ENCODE measurements around the gene ERCC3.
"Not testable (repeated sequence)": the region's sequence is repeated elsewhere in the genome, so short reads cannot be mapped to it uniquely, and the experiment has no call there.

Gene ERCC3

DNA sequence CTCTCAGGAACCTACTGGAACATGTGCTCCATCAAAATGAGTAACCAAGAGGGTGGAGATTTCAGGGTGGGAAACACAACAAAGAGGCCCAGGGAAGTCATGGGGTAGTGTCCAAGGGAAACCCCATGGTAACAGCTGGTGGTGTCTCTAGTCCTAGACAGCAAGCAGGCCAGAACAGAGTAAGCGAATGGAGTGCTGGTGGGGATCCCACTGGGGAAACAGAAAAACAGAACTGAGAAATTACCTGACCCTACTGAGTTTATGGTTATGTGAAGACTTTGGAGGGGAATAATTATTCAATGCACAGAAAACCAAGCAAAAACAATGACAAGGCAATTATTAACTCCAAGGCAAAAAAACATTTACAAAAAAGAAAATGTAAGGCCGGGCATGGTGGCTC lies 16.9 kb downstream of the ERCC3 start:
- no peak for DNase-seq

DNA sequence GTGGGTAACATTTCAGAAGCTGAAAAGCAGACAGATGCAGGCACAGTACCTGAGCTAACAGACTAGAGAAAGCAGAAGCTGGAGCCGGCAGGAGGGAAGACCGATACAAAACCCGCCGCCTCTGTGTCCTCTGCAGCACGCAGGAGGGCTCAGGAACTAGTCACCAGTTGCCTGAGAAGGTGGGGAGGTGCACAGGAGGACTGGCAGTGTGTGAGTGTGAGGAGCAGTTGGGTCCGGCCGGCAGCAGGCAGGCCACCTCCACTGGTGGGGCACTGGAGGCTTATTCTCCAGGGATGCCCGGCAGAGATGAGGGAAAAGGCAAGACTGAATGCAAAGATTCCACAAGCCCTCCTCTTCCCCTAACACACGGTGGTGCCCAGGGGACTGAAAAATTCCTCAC lies 18.2 kb downstream of the ERCC3 start:
- no peak for DNase-seq

DNA sequence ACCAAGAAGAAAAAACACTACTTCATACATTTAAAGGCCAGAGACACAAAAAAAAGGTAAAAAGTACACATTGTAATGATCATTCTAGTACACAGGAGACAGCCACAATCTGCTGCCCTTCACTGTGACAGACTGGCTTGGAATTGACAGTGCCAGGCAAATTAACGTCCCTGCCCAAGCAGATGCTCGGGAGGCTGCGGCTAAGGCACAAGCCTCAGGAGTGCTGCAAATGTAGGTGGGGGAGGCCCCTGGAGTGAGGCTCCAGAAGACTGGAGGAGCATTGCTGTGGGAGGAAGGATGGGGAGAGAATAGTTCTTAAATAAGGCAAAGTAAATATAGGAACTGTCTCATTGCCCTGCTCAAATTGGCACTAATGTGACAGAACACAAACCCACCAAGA lies 18.6 kb downstream of the ERCC3 start:
- DNase-seq = no peak

DNA sequence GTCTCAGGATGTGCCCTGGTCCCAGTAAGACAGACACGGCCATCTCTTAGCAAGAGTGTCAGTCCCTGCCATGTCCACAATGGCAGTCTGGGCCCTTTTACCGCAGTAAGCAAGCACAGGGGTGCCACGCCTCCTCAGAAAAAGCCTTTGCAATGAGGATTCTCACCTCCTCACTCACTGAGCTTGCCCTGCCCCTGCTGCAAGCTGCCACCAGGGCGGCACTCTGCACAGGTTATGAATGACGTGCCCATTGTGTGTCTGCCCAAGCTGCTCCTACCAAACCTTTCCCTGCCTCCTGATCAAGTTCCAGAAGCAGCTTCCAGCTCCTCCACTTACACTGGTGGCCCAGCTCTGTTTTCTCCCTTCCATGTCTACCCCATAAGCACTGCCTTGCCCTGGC lies 23.3 kb downstream of the ERCC3 start:
- DNase-seq = no peak

DNA sequence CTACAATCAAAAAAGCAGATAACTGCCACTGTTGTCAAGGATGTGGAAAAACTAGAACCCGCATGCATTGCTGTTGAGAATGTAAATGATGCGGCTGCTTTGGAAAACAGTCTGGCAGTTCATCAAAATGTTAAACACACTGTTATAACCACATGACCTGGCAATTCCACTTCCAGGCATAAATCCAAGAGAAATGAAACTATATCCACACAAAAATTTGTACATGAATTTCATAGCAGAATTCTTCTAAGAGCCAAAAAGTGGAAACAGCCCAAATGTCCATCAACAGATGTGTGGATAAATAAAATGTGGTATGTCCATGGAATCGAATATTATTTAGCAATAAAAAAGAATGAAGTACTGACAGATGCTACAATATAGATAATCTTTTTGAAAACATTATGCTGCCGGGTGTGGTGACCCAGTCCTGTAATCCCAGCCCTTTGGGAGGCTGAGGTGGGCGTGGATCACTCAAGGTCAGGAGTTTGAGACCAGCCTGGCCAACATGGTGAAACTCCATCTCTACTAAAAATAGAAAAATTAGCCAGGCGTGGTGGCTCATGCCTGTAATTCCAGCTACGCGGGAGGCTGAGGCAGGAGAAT lies 32.0 kb downstream of the ERCC3 start:
- DNase-seq = no peak

DNA sequence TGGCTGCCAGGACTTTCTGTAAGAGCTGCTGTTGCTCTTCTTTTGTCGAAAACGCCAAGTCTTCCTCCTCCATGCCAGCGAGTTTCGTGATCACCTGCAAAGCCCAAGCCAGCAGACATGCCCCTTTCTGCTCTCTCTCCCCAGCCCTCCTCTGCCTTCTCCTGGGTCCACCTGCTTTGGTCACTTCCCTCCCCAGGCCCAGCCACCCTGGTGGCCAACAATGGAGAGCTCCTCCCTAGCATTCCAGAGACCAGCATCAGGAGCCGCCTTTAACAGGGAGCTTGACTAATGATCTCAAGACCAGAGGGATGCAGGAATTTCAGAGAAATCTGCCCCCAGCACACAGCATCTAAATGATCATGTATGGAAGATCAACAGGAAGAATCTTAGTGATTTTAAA lies 34.6 kb downstream of the ERCC3 start:
- DNase-seq = no peak

DNA sequence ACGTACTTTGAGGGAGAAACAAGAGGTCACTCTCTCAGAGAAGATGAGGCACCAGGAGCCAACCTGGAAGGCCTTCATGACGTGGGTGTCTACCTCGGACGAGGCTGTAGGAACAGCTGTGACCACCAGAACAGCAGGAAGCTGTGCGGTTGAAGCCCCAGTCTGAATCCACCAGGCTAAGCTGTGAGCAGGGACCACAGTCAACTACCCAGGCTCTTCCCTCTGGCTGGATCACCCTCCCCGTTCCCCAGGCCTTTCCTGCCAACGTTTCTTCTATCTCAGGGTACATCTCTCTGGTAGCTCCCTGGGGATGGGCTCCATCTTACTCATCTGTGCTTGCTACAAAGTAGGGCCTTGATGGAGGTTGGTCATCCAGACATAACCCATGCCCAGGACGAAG lies 37.1 kb downstream of the ERCC3 start:
- no peak for DNase-seq

DNA sequence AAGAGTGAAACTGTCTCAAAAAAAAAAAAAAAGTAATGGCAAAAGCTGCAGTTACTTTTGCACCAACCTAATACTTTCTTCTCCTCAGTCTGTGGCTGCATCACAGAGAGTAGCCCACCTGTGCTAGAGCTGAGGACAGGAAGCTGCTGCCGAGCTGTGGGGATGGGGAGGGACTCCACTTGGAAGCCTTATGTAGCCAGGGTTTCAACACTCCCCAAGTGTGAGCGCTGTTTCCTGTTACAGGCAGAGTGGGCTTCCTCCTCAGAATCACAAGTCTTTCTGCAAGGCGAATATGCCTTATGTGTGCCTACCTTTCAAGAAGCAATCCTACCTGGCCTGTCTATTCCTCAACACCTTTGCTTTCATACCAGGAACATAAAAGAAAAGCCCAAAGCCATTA lies 37.6 kb downstream of the ERCC3 start:
- DNase-seq = no peak

DNA sequence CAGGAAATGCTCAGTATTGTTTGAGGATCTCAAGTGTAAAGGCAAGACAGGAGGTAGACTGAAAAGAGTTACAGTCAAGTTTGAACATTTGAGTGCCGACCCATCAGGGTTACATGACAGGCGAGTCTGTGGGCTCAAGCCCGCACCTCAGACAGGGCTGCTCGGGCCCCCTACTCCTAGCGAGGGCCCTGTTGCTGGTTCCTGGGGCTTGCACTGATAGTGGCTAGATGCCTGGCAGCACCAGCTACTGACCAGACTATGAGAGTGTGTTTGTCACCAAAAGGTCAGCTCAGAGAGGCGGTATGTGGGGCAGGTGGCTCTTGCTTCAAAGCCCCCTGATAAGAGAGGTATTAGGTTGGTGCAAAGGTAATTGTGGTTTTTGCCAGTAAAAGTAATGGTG lies 38.2 kb downstream of the ERCC3 start:
- DNase-seq = no peak

DNA sequence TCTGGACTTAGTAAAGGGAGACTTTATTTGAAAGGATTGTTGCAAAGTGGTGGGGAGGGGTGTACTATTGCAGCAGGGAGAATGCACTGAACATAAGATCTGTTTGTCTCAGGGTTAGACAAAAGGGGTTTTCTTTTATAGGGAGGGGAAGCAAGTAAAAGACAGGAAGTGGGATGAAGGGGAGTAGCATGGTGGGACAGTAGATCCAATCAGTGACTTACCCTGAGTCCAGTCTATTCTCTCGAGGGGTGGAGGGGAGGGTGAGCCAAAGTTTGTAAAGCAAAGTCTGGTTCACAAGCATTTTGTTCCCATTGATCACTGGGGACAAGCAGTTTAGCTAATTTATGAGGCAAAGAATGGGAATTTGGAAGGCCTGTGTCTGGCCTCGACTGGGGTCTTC lies 38.8 kb downstream of the ERCC3 start:
- no peak for DNase-seq

DNA sequence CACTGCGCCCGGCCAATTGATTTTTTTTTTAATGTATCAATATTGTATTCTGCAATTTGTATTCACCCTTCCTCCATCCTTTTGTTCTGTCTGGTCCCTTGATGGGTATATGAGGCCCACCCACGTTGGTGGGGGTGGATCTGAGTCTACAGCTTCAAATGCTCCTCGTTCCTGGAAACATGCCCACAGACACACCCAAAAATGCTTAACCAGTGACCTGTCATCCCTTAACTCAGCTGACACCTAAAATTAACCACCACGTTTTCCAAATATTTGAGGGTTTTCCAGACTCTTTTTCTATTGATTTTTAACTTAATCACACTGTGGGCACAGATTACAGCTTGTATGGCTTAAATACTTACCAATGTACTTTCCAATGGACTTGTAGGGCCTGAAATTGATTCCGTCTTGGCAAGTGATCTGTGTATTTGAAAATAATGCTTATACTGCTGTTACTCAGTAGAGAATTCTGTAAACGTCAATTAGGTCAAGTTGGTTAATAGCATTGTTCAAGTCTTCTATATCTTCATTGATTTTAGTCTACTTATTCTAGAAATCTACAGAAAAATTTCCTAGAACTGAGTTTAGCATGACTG lies 39.5 kb downstream of the ERCC3 start:
- DNase-seq = no peak

DNA sequence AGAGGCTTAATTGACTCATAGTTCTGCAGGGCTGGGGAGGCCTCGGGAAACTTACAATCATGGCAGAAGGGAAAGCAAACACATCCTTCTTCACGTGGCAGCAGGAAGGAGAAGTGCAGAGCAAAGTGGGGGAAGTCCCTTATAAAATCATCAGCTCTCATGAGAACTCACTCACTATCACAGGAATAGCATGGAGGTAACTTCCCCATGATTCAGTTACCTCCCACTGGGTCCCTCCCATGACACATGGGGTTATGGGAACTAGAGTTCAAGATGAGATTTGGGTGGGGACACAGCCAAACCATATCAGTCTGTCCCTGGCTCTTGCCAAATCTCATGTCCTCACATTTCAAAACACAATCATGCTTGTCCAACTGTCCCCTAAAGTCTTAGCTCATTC lies 52.8 kb downstream of the ERCC3 start:
- DNase-seq = not testable (repeated sequence)

DNA sequence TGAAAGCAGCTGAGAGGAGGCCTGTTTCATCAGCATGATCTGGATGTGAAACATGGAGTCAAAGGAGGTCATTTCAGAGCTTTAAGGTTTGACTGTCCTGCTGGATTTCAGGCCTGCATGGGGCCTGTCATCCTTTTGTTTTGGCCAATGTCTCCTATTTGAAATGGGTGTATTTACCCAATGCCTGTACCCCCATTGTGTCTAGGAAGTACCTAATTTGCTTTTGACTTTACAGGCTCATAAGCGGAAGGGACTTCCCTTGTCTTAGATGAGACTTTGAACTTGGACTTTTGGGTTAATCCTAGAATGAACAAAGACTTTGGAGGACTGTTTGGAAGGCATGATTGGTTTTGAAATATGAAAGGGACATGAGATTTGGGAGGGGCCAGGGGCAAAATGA lies 54.5 kb downstream of the ERCC3 start:
- no peak for DNase-seq

DNA sequence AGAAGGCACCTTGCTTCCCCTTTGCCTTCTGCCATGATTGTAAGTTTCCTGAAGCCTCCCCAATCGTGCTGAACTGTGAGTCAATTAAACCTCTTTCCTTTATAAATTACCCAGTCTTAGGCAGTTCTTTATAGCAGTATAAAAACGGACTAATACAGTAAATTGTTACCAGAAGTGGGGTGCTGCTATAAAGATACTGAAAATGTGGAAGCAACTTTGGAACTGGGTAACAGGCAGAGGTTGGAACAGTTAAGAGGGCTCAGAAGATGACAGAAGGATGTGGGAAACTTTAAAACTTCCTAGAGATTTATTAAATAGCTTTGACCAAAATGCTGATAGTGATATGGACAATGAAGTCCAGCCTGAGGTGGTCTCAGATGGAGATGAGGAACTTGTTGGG lies 56.2 kb downstream of the ERCC3 start:
- not testable (repeated sequence) for DNase-seq

DNA sequence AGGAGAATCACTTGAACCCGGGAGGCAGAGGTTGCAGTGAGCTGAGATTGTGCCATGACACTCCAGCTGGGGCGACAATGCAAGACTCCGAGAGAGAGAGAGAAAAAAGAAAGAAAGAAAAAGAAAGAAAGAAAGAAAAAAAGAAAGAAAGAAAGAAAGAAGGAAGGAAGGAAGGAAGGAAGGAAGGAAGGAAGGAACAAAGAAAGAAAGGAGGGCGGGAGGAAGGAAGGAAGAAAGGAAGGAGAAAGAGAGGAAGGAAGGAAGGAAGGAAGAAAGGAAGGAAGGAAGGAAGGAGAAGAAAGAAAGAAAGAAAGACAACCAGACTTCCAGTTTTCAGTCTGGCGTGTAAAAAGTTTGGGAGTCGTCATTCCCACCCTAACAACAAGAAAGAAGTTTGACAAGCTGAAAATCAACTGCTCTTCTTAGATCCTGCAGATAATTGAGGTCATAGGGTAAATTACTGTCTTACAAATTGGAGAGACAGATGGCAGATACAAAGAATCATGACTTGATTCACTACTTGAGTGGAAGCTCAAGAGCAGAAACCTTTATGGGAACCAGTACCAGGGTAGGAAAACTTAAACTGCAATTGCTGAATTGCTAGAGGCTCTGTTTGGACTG lies 58.8 kb downstream of the ERCC3 start:
- DNase-seq = no peak

DNA sequence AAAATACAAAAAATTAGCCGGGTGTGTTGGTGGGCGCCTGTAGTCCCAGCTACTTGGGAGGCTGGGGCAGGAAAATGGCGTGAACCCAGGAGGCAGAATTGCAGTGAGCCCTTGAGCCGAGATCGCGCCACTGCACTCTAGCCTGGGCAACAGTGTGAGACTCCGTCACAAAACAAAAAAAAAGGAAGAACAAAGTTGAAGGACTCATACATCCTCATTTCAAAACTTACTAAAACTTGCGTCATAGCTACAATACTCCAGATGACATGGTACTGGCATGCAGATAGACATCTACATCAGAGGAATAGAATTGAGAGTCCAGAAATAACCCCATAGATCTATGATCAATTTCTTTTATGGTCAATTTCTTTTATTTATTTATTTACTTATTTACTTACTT lies 60.2 kb downstream of the ERCC3 start:
- DNase-seq = no peak

DNA sequence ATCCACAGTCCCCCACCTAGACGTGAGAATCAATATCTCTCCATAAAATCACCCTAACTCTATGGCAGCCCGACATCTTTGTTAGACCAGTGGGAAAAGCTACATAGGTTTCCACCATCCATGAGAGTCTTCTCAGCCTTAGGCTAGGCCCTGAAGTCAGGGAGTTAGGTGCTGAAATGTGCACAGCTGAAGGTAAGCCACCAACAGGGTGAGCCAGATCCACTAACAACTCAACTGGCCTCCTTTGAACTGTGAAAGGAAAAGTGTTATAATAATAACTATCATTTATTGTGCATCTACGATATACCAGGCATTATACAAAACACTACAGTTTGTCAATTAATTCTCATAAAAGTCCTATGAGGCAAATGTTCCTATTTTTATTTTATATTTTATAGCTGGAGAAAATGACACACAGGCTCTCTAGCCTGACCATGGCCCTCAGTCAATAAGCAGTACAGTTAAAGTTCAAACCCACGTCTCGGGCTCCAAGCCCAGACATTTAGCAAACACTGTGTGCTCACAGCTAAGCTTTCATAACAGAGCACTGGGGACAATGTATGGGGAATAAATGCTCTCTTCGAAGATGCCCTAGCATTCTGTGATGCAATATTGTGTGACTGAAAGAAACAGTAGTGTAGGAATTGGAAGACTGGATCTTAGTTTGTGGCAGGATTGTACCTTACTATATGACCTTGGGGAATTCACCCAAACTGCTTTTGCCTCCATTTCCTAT lies 62.6 kb downstream of the ERCC3 start:
- no peak for DNase-seq

DNA sequence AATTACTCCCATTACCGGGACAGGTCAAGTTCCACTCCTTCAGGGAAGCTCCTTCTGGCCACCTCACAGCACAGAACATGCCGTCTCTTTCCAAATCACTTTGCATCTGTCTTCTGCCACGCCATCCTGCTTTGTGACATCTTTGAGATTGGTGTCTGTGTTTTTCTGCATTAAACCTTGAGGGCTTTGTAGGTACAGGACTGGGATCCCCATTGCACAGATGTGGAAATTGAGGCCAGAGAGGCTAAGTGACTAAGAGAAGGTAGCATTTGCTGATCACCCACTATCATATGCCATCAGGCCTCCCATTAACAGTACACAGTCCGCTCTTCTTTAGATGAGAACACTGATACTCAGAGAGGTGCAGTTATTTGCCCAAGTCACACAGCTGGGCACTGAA lies 64.4 kb downstream of the ERCC3 start:
- no peak for DNase-seq

DNA sequence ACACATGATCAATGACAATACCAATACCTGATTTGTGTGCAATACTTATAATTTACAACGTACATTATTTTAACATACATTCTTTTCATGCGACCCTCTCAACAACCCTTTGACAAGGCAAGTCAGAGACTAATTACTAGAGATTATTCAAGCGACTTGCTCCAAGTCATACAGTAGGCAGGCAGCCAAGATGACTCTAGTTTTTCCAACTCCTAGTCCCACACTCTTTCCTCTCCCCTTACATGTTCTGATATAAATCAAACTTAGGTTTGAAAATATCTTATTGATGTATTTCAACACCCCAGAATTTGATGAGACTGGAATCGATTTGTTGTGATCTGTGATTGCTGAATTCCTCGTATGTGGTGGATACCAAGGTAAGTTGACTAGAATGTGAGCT lies 65.8 kb downstream of the ERCC3 start:
- no peak for DNase-seq

DNA sequence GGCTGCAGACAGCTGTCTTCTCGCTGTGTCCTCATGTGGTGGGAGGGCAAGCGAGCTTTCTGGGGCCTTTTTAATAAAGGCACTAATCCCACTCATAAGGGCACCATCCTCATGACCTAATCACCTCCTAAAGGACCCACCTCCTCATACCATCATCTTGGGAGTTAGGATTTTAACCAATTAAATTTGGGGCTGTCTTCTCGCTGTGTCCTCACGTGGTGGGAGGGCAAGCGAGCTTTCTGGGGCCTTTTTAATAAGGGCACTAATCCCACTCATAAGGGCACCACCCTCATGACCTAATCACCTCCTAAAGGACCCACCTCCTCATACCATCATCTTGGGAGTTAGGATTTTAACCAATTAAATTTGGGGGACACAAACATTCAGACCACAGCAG lies 66.7 kb downstream of the ERCC3 start:
- not testable (repeated sequence) for DNase-seq

DNA sequence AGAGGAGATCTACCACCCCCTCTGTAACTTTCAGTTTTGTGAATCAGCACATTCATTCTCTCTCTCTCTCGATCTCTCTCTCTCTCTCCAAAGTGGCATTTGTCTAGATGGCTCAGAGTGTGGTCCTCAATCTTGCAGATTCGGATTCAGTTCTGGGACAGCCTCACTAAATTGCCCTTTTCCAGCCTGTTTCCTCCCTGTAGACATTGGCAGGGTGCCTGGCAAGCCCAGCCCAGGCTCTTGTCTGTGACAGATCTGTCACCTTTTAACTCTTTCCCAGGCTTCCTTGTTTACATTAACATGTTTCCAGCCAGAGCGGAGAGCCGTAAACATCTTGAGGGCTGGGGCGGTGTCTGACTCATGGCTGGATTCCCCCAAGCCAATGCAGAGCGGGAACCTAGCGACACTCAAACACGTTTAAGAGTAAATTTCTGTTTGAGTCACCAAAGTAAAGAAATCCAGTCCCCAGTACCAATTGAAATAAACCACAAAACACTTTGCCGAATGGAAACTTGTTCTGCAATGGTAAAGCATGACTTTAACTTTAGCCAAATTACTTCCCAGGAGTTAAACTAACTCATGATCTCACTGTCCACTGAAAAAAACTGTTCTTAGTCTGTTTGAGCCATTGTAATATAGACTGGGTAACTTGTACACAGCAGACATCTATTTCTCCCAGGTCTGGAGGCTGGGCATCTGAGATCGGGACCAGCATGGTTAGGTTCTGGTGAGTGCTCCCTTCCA lies 67.3 kb downstream of the ERCC3 start:
- no peak for DNase-seq

DNA sequence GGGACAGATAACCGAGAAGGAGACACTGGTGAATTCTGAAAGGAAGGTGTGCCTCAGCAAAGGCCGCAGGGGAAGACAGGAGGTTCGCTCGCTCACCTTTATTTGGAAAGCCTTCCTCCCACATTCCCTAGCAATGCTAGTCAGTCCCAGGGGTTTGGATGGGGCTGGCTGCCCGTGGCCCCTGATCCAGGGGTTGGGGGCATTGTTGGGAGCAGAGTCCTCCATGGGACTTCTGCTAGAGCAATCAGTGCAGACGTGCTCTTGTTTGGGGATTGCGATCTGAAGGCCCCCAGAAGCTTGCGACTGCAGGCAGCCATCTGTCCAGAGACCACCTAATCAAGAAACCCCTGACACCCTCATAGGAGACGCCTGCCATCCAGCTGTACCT lies 67.8 kb downstream of the ERCC3 start:
- no peak for DNase-seq

DNA sequence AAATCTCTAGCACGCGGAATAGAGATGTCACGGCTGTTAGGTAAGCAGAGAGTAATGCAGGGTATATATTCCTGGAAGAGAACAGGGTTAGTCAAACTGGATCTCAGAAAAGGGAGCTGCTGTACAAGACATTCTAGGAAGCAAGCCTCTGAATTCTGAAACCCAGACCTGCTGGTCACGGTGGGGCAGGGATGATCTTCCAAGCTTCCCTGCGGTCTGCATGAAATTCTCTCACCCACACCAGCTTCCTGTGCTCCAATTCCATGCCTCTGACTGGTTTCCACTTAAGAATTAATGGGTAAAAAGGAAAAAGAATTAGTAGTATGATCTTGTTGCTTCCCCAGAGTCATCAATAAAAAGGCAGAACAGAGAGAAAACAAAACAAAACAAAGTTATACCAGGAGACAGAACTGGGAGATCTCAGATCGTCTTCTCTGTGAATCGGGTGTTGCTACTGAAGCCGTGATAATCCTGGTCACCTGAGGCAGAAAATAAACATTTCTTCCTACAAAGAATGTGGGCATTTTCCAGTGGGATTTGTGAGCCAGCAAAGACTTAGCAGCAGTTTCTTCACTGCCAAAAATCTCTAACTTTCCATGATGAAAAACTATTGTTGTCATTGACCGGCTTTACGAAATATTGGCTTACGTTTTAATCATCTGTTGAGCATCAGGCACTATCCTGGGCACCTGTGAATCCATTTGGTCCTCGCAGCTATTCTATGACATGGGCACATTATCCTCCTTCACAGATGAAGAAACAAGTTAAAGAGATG lies 68.6 kb downstream of the ERCC3 start:
- DNase-seq = no peak
